Adrenal gland (tissue), 12 donors: ENCODE data around the gene PCSK1. TPM values are rescaled to one million over a fixed set of nuclear protein-coding genes. Genes with fewer than 3 reads are reported as not detected.

Experiments used
- DNase-seq, 7 donors: peaks; one replicate each; pipeline ENCODE4 v3.0.0-alpha.2; 2019 to 2020
- H3K27ac ChIP-seq, 5 donors: fragments of 200-600 bp; sonication (generic) in 4 of 5; 1 replicate in 3 of 5; 2 replicates in 2 of 5; pipeline versions ENCODE4 v1.5.1 to v1.8.0; 2016 to 2020; ENCODE audit warnings: mild to moderate bottlenecking in 1 of 5
- H3K27me3 ChIP-seq: fragments of 200-600 bp; 2 replicates; pipeline ENCODE4 v1.8.0; 2021
- H3K36me3 ChIP-seq, 2 donors: fragments of 200-600 bp; replicated peaks in 1 of 2; 1 replicate in 1 of 2; 2 replicates in 1 of 2; pipeline versions ENCODE4 v1.5.1 to v1.8.0; 2018 to 2022
- H3K4me1 ChIP-seq, 2 donors: fragments of 200-600 bp; replicated peaks in 1 of 2; 1 replicate in 1 of 2; 2 replicates in 1 of 2; pipeline versions ENCODE4 v1.5.1 to v1.8.0; 2018 to 2021
- H3K4me3 ChIP-seq, 4 donors: fragments of 200-600 bp; sonication (generic) in 3 of 4; one replicate each; pipeline ENCODE4 v1.5.1; 2016 to 2018
- H3K9me3 ChIP-seq, 3 donors: fragments of 200-600 bp; sonication (generic) in 1 of 3; replicated peaks in 1 of 3; 1 replicate in 2 of 3; 2 replicates in 1 of 3; pipeline versions ENCODE4 v1.5.1 to v1.8.0; 2016 to 2021
- POLR2A ChIP-seq, 2 donors: fragments of 450-650 bp; IDR thresholded peaks; one replicate each; pipeline ENCODE4 v1.6.1; 2017; ENCODE audit warnings: antibody characterized with exemption in 2 of 2, mild to moderate bottlenecking in 2 of 2, moderate library complexity in 1 of 2
- WGBS, 4 donors: extraction: QIAGEN DNeasy Blood & Tissue Kit in 2 of 4; methylation state at CpG; one replicate each; pipeline versions ENCODE4 v1.1.5 to v1.1.7; 2013 to 2017; 5-methylcytosine and 5-hydroxymethylcytosine counted together
- intact Hi-C, 2 donors: fragments of 100-400 bp; cut with DNase I; formaldehyde crosslinking; loops; one replicate each; pipeline versions ENCODE4 v1.14.1 to v1.15.0; 2022 to 2023
- polyA plus RNA-seq, 3 donors: library from polyadenylated mRNA; stranded (reverse); fragments of 200-250 nt in 2 of 3; fragments of 350-450 nt in 1 of 3; fragmentation: Illumina TruSeq in 1 of 3; extraction: RNeasy Lipid Tissue Mini Kit (QIAGEN cat#74804) in 1 of 3; gene quantifications; one replicate each; pipeline ENCODE4 v1.2.3, GENCODE V29; 2013 to 2014
- total RNA-seq, 9 donors: library from RNA; depleted of rRNA in 4 of 9; stranded (reverse); fragments of >200 nt in 4 of 9; fragments of 120-200 nt in 1 of 9; fragmentation: NEBNext Ultra II Directional in 1 of 9; extraction: Animal tissue kit (Norgen Biotek cat#: 25700) in 1 of 9; gene quantifications; one replicate each; pipeline versions ENCODE4 v1.1.0 to v1.2.4, GENCODE V29; 2013 to 2023
- TF ChIP-seq, protein P1 (sequence below), 6 experiments: fragments of 450-650 bp in 4 of 6; fragments of 200-600 bp in 2 of 6; sonication (generic) in 1 of 6; IDR thresholded peaks; 1 replicate in 5 of 6; 2 replicates in 1 of 6; pipeline versions ENCODE4 v1.5.1 to v1.8.0; 2016 to 2021; ENCODE audit warnings: antibody characterized with exemption in 6 of 6, mild to moderate bottlenecking in 2 of 6, moderate library complexity in 1 of 6
- donor health status: healthy with polysubstance abuse.
- donor health status: Bipolar disorder and iron deficiency.
- donor health status: DM: yes; HTN: yes; CAD: no.
- donor health status: DM: no; HTN: no; CAD: no.
- donor health status: DM: no; HTN: no; CAD: no.
- donor health status: DM: yes; HTN: yes; CAD: no.

The PCSK1 gene
- total and polyA plus RNA-seq, 12 donors: 0.39 to 8.4 (median 1.5) TPM

DNA sequence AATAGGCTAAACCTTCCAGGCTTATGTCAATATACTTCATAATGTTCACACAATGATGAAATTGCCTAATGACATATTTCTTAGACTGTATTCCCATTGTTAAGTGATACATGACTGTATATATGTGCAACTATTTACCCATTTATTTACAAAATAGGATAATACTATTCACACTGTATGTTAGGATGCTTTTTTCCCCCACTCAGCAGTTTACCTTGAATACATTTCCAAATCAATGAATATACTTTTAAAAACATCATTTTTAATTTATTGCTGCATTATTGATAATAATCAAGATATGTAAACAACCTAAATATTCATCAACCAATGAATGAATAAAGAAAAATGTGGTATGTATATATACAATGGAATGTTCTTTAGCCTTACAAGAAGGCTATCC lies 55.5 kb downstream of the PCSK1 start:
- TF ChIP-seq, protein P1, sequence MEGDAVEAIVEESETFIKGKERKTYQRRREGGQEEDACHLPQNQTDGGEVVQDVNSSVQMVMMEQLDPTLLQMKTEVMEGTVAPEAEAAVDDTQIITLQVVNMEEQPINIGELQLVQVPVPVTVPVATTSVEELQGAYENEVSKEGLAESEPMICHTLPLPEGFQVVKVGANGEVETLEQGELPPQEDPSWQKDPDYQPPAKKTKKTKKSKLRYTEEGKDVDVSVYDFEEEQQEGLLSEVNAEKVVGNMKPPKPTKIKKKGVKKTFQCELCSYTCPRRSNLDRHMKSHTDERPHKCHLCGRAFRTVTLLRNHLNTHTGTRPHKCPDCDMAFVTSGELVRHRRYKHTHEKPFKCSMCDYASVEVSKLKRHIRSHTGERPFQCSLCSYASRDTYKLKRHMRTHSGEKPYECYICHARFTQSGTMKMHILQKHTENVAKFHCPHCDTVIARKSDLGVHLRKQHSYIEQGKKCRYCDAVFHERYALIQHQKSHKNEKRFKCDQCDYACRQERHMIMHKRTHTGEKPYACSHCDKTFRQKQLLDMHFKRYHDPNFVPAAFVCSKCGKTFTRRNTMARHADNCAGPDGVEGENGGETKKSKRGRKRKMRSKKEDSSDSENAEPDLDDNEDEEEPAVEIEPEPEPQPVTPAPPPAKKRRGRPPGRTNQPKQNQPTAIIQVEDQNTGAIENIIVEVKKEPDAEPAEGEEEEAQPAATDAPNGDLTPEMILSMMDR (IDR thresholded peaks at IDR 0.05): no peak
- no peak for TF ChIP-seq POLR2A (IDR thresholded peaks at IDR 0.05)
- intact Hi-C loops: no loop called here
- Histone ChIP-seq H3K27me3 (no peaks in the 10 kb centered on the region), H3K27ac (no peak overlapping the region), H3K36me3 (no peaks in the 10 kb centered on the region), H3K9me3 (no peaks in the 10 kb centered on the region), H3K4me1 (no peaks in the 10 kb centered on the region), H3K4me3 (no peak overlapping the region)
- DNase-seq: no peak

DNA sequence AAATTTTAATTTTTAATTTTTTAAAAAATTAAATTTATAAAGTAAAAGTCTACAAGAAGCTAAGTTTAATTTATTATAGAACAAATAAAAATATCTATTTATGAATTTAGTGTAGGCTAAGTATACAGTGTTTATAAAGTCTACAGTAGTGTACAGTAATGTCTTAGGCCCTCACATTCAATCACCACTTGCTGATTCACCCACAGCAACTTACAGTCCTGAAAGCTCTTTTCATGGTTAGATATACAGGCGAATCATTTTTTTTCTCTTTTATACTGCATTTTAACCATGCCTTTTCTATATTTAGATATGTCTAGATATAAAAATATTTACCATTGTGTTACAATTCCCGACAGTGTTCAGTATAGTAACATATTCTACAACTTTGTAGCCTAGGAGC lies 55.9 kb downstream of the PCSK1 start:
- no peaks in the 10 kb centered on the region for H3K36me3 ChIP-seq
- WGBS, 4 donors: 42 to 48% (median 46%) methylated on average over 2 of the region's 2 CpGs
- H3K27ac ChIP-seq: no peak overlapping the region

DNA sequence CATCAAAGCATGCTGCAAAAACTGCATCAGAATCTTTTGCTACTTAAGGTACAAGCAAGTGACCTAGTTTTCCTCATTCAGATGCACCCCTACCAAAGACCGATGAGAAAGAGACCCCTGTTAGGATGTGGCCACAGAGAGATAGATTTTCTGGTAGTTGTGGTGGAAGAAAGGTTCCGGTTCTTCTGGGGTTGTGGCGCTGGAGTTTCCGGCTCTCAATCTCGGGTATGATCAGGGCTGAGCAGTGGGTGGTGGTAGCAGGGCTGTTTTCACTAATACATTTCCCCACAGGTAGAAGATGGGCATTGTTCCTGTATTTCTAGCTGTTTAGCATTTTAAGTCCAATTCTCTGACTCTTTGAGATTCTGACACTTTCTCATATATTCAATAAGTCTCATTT lies 58.4 kb downstream of the PCSK1 start:
- Histone ChIP-seq H3K4me3 (no peak overlapping the region), H3K36me3 (no peaks in the 10 kb centered on the region), H3K27me3 (no peaks in the 10 kb centered on the region), H3K9me3 (no peaks in the 10 kb centered on the region), H3K27ac (no peak overlapping the region), H3K4me1 (no peaks in the 10 kb centered on the region)
- TF ChIP-seq POLR2A (IDR thresholded peaks at IDR 0.05): no peak
- TF ChIP-seq, protein P1 (IDR thresholded peaks at IDR 0.05): no peak
- intact Hi-C loops: no loop called here
- DNase-seq: no peak
- 76 to 86% (median 81%) methylated on average over 5 of the region's 5 CpGs for WGBS, 4 donors

More for the DNA sequence above, 55.9 kb downstream of the PCSK1 start:
- H3K9me3 ChIP-seq: no peaks in the 10 kb centered on the region
- no peaks in the 10 kb centered on the region for H3K4me1 ChIP-seq
- intact Hi-C loops: no loop called here
- H3K27me3 ChIP-seq: no peaks in the 10 kb centered on the region
- no peak overlapping the region for H3K4me3 ChIP-seq
- TF ChIP-seq, protein P1 (IDR thresholded peaks at IDR 0.05): no peak
- TF ChIP-seq POLR2A (IDR thresholded peaks at IDR 0.05): no peak
- DNase-seq: no peak

DNA sequence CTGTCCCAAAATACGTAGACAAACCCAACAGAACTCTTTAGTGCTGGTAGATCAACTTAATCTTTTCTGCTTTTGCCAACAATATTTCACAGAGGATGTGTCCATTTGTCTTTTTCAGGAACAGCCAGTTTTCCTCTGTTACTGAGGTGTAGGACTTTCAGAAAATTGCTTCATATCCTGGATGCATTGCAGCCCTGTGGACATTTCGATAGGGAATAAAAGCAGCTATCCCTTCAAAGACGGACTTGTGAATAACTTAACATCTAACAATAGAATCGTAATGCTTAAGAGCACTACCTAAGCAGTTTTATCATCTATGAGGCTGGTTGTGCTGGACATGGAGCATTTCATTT lies 59.7 kb downstream of the PCSK1 start:
- intact Hi-C loops: no loop called here
- 62 to 77% (median 72%) methylated on average over 4 of the region's 4 CpGs for WGBS, 4 donors

More for the DNA sequence above, 59.7 kb downstream of the PCSK1 start:
- Histone ChIP-seq H3K27me3 (no peaks in the 10 kb centered on the region), H3K4me3 (no peak overlapping the region), H3K9me3 (no peaks in the 10 kb centered on the region), H3K4me1 (no peaks in the 10 kb centered on the region), H3K36me3 (no peaks in the 10 kb centered on the region), H3K27ac (no peak overlapping the region)
- TF ChIP-seq, protein P1 (IDR thresholded peaks at IDR 0.05): no peak
- TF ChIP-seq POLR2A (IDR thresholded peaks at IDR 0.05): no peak
- DNase-seq: no peak
